Measurements from ENCODE around the gene POLR2I.

The POLR2I gene

GRCh38 chr19:36101550-36102327 lies 12.9 kb downstream of the POLR2I start:
- Histone ChIP-seq H3K4me3 (ENCODE audit: insufficient read depth, low read depth, low read length) (no peak overlapping the region), H3K4me1 (ENCODE audit: control insufficient read depth, insufficient read depth, low read length) (no peaks in the 10 kb centered on the region), H3K9me3 (ENCODE audit: control insufficient read depth, low read length) (no peaks in the 10 kb centered on the region), H3K36me3 (ENCODE audit: control insufficient read depth, insufficient read depth, low read length) (peaks cover 42% of the 10 kb centered on the region), H3K27me3 (ENCODE audit: control insufficient read depth, insufficient read depth, low read length, poor library complexity, severe bottlenecking) (no peaks in the 10 kb centered on the region), H3K27ac (ENCODE audit: insufficient read depth, low read depth, low read length, poor library complexity, severe bottlenecking) (no peak overlapping the region)
- 91 to 92% methylated on average over 27 of the region's 27 CpGs for WGBS, 2 experiments

GRCh38 chr19:36100476-36100875 lies 14.2 kb downstream of the POLR2I start:
- 95 to 97% methylated on average over 5 of the region's 5 CpGs for whole genome bisulfite sequencing, 2 experiments
- H3K4me3 ChIP-seq (ENCODE audit: insufficient read depth, low read depth, low read length) = no peak overlapping the region
- H3K27ac ChIP-seq (ENCODE audit: insufficient read depth, low read depth, low read length, poor library complexity, severe bottlenecking) = no peak overlapping the region
- no peaks in the 10 kb centered on the region for H3K9me3 ChIP-seq (ENCODE audit: control insufficient read depth, low read length)
- H3K36me3 ChIP-seq (ENCODE audit: control insufficient read depth, insufficient read depth, low read length) = peaks cover 43% of the 10 kb centered on the region
- no peaks in the 10 kb centered on the region for H3K27me3 ChIP-seq (ENCODE audit: control insufficient read depth, insufficient read depth, low read length, poor library complexity, severe bottlenecking)
- H3K4me1 ChIP-seq (ENCODE audit: control insufficient read depth, insufficient read depth, low read length) = no peaks in the 10 kb centered on the region

DNA sequence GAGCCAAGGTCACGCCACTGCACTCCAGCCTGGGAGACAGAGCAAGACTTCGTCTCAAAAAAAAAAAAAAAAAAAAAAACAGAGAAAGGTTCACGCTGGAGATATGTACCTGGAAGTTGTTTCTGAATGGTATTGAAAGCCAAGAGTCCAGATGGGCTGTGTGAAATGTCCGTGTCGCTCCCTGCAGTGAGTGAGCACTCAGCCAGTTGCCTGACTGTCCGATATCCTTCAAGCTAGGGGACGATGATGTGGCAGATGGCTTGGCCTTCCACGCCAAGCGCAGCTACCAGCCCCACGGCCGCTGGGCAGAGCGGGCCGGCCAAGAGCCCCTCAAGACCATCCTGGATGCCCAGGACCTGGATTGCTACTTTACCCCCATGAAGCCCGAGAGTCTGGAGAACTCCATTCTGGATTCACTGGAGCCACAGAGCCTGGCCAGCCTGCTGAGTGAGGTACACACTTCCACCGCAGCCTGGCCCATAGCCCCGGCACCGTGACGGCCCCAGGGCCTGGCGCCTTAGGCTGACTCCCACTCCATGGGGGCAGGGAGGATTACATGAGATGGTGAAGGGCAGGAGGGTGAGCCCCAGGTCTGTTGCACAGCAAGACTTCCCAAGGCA lies 15.4 kb downstream of the POLR2I start:
- WGBS, 2 experiments = 94% methylated on average over 19 of the region's 19 CpGs
- Histone ChIP-seq H3K27me3 (ENCODE audit: control insufficient read depth, insufficient read depth, low read length, poor library complexity, severe bottlenecking) (no peaks in the 10 kb centered on the region), H3K4me1 (ENCODE audit: control insufficient read depth, insufficient read depth, low read length) (no peaks in the 10 kb centered on the region), H3K9me3 (ENCODE audit: control insufficient read depth, low read length) (no peaks in the 10 kb centered on the region), H3K36me3 (ENCODE audit: control insufficient read depth, insufficient read depth, low read length) (peaks cover 38% of the 10 kb centered on the region), H3K27ac (ENCODE audit: insufficient read depth, low read depth, low read length, poor library complexity, severe bottlenecking) (no peak overlapping the region), H3K4me3 (ENCODE audit: insufficient read depth, low read depth, low read length) (no peak overlapping the region)

DNA sequence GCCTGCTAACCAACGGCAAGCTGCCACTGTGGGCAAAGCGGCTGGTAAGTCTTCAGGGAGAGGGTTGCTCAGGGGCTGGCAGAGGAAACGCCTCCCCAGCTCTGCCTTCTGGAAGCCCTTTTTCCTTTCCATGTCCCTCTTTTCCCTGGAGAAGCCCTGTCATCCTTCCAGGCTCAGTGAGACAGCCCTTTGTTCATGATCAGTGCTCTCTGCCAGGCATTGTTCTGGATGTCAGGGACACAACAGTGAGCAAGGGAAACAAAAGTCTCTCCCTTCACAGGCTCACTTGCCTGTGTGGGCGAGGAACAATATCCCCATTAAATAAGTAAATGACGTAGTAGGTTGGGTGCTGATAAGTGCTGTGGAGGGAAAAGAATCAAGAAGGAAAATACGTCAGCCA lies 17.6 kb downstream of the POLR2I start:
- no peaks in the 10 kb centered on the region for H3K27me3 ChIP-seq (ENCODE audit: control insufficient read depth, insufficient read depth, low read length, poor library complexity, severe bottlenecking)
- WGBS, 2 experiments = 65 to 74% methylated on average over 6 of the region's 6 CpGs
- H3K4me1 ChIP-seq (ENCODE audit: control insufficient read depth, insufficient read depth, low read length) = no peaks in the 10 kb centered on the region
- H3K27ac ChIP-seq (ENCODE audit: insufficient read depth, low read depth, low read length, poor library complexity, severe bottlenecking) = peak overlapping the region; percentile 84
- no peaks in the 10 kb centered on the region for H3K9me3 ChIP-seq (ENCODE audit: control insufficient read depth, low read length)
- peaks cover 34% of the 10 kb centered on the region for H3K36me3 ChIP-seq (ENCODE audit: control insufficient read depth, insufficient read depth, low read length)
- H3K4me3 ChIP-seq (ENCODE audit: insufficient read depth, low read depth, low read length) = no peak overlapping the region

- no peak overlapping the region for H3K4me3 ChIP-seq (ENCODE audit: insufficient read depth, low read depth, low read length)
- no peaks in the 10 kb centered on the region for H3K4me1 ChIP-seq (ENCODE audit: control insufficient read depth, insufficient read depth, low read length)
- no peak overlapping the region for H3K27ac ChIP-seq (ENCODE audit: insufficient read depth, low read depth, low read length, poor library complexity, severe bottlenecking)
- H3K27me3 ChIP-seq (ENCODE audit: control insufficient read depth, insufficient read depth, low read length, poor library complexity, severe bottlenecking) = no peaks in the 10 kb centered on the region
- peaks cover 41% of the 10 kb centered on the region for H3K36me3 ChIP-seq (ENCODE audit: control insufficient read depth, insufficient read depth, low read length)
- H3K9me3 ChIP-seq (ENCODE audit: control insufficient read depth, low read length) = no peaks in the 10 kb centered on the region
- WGBS, 2 experiments = 82 to 89% methylated on average over 6 of the region's 6 CpGs
Observed at GRCh38 chr19:36093687-36094086, 21.0 kb downstream of the POLR2I start.

- no peak overlapping the region for H3K4me3 ChIP-seq (ENCODE audit: insufficient read depth, low read depth, low read length)
- no peaks in the 10 kb centered on the region for H3K27me3 ChIP-seq (ENCODE audit: control insufficient read depth, insufficient read depth, low read length, poor library complexity, severe bottlenecking)
- no peaks in the 10 kb centered on the region for H3K4me1 ChIP-seq (ENCODE audit: control insufficient read depth, insufficient read depth, low read length)
- H3K9me3 ChIP-seq (ENCODE audit: control insufficient read depth, low read length) = no peaks in the 10 kb centered on the region
- 95 to 98% methylated on average over 3 to 4 of the region's 5 CpGs for WGBS, 2 experiments
- no peak overlapping the region for H3K27ac ChIP-seq (ENCODE audit: insufficient read depth, low read depth, low read length, poor library complexity, severe bottlenecking)
- peaks cover 45% of the 10 kb centered on the region for H3K36me3 ChIP-seq (ENCODE audit: control insufficient read depth, insufficient read depth, low read length)
Observed at GRCh38 chr19:36093146-36093662, 21.5 kb downstream of the POLR2I start.

GRCh38 chr19:36092566-36092965 lies 22.1 kb downstream of the POLR2I start:
- H3K36me3 ChIP-seq (ENCODE audit: control insufficient read depth, insufficient read depth, low read length) = peaks cover 45% of the 10 kb centered on the region
- 93 to 96% methylated on average over 7 of the region's 7 CpGs for WGBS, 2 experiments

GRCh38 chr19:36090910-36091695 lies 23.6 kb downstream of the POLR2I start:
- no peaks in the 10 kb centered on the region for H3K27me3 ChIP-seq (ENCODE audit: control insufficient read depth, insufficient read depth, low read length, poor library complexity, severe bottlenecking)
- no peak overlapping the region for H3K4me3 ChIP-seq (ENCODE audit: insufficient read depth, low read depth, low read length)
- peaks cover 48% of the 10 kb centered on the region for H3K36me3 ChIP-seq (ENCODE audit: control insufficient read depth, insufficient read depth, low read length)
- H3K27ac ChIP-seq (ENCODE audit: insufficient read depth, low read depth, low read length, poor library complexity, severe bottlenecking) = no peak overlapping the region
- 85 to 90% methylated on average over 13 of the region's 13 CpGs for WGBS, 2 experiments
- no peaks in the 10 kb centered on the region for H3K9me3 ChIP-seq (ENCODE audit: control insufficient read depth, low read length)
- no peaks in the 10 kb centered on the region for H3K4me1 ChIP-seq (ENCODE audit: control insufficient read depth, insufficient read depth, low read length)

More at GRCh38 chr19:36092566-36092965, 22.1 kb downstream of the POLR2I start:
- Histone ChIP-seq H3K4me1 (ENCODE audit: control insufficient read depth, insufficient read depth, low read length) (no peaks in the 10 kb centered on the region), H3K27ac (ENCODE audit: insufficient read depth, low read depth, low read length, poor library complexity, severe bottlenecking) (no peak overlapping the region), H3K9me3 (ENCODE audit: control insufficient read depth, low read length) (no peaks in the 10 kb centered on the region), H3K4me3 (ENCODE audit: insufficient read depth, low read depth, low read length) (no peak overlapping the region), H3K27me3 (ENCODE audit: control insufficient read depth, insufficient read depth, low read length, poor library complexity, severe bottlenecking) (no peaks in the 10 kb centered on the region)

GRCh38 chr19:36089847-36090246 lies 24.8 kb downstream of the POLR2I start:
- no peak overlapping the region for H3K4me3 ChIP-seq (ENCODE audit: insufficient read depth, low read depth, low read length)
- 94 to 95% methylated on average over 5 of the region's 5 CpGs for WGBS, 2 experiments
- H3K27me3 ChIP-seq (ENCODE audit: control insufficient read depth, insufficient read depth, low read length, poor library complexity, severe bottlenecking) = no peaks in the 10 kb centered on the region
- H3K36me3 ChIP-seq (ENCODE audit: control insufficient read depth, insufficient read depth, low read length) = peaks cover 52% of the 10 kb centered on the region
- no peak overlapping the region for H3K27ac ChIP-seq (ENCODE audit: insufficient read depth, low read depth, low read length, poor library complexity, severe bottlenecking)
- no peaks in the 10 kb centered on the region for H3K9me3 ChIP-seq (ENCODE audit: control insufficient read depth, low read length)
- no peaks in the 10 kb centered on the region for H3K4me1 ChIP-seq (ENCODE audit: control insufficient read depth, insufficient read depth, low read length)

DNA sequence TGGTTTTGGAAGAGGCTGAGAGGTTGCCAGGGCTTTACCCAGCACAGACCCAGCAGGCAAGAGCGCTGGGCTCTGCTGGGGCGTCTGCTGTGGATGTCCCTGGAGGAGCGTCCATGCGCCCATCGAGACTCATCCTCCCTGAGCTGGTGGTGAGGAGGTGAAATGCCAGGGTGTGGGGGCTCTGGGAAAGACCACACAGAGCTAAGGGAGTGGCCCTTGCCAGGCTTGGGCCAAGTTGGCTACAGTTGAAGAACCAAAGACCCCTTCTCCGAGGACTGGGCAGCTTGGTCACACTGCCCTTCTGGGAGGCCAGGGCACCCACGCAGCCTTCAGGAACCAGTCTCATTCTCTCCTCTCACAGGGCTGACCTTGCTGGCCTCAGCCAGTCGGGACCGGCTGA lies 28.3 kb downstream of the POLR2I start:
- Histone ChIP-seq H3K4me1 (ENCODE audit: control insufficient read depth, insufficient read depth, low read length) (no peaks in the 10 kb centered on the region), H3K9me3 (ENCODE audit: control insufficient read depth, low read length) (no peaks in the 10 kb centered on the region), H3K4me3 (ENCODE audit: insufficient read depth, low read depth, low read length) (no peak overlapping the region), H3K27me3 (ENCODE audit: control insufficient read depth, insufficient read depth, low read length, poor library complexity, severe bottlenecking) (no peaks in the 10 kb centered on the region), H3K27ac (ENCODE audit: insufficient read depth, low read depth, low read length, poor library complexity, severe bottlenecking) (no peak overlapping the region), H3K36me3 (ENCODE audit: control insufficient read depth, insufficient read depth, low read length) (peaks cover 65% of the 10 kb centered on the region)
- WGBS, 2 experiments = 94 to 96% methylated on average over 9 of the region's 9 CpGs

Measured in ectodermal cell (in vitro differentiated cells).